Mesenchymal stem cell (in vitro differentiated cells and primary cell): ENCODE measurements around the gene ANGPT4.

Experiments
- DNase-seq: peaks from one replicate; pipeline ENCODE4 v3.0.0-alpha.2; 2013
- H2AFZ ChIP-seq: one replicate; pipeline ENCODE4 v1.6.1; 2013; ENCODE audit warnings: low read depth, mild to moderate bottlenecking, control low read depth, inconsistent platforms, low read length, moderate library complexity
- H2AK5ac ChIP-seq: 2 replicates; pipeline ENCODE4 v1.6.1; 2013; ENCODE audit warnings: low read length, moderate library complexity, mild to moderate bottlenecking, inconsistent platforms; ENCODE audit not compliant: severe bottlenecking
- H2BK120ac ChIP-seq: one replicate; pipeline ENCODE4 v1.6.1; 2013; ENCODE audit warnings: low read depth, mild to moderate bottlenecking, inconsistent platforms, low read length, moderate library complexity
- H2BK12ac ChIP-seq, 2 experiments: one replicate each; pipeline ENCODE4 v1.6.1; 2013; ENCODE audit warnings: inconsistent platforms in 2 of 2, low read length in 2 of 2, mild to moderate bottlenecking in 2 of 2, moderate library complexity in 2 of 2, control low read depth in 1 of 2
- H2BK15ac ChIP-seq: one replicate; pipeline ENCODE4 v1.6.1; 2013; ENCODE audit warnings: mild to moderate bottlenecking, low read depth, inconsistent platforms; ENCODE audit not compliant: poor library complexity, severe bottlenecking
- H2BK5ac ChIP-seq: 2 replicates; pipeline ENCODE4 v1.6.1; 2013; ENCODE audit warnings: low read depth, mild to moderate bottlenecking, low read length, control low read depth, inconsistent platforms; ENCODE audit not compliant: poor library complexity, severe bottlenecking
- H3K14ac ChIP-seq, 2 experiments: one replicate each; pipeline ENCODE4 v1.6.1; 2013; ENCODE audit warnings: inconsistent platforms in 2 of 2, low read length in 2 of 2, control low read depth in 1 of 2, mild to moderate bottlenecking in 1 of 2, moderate library complexity in 1 of 2
- H3K18ac ChIP-seq, 2 experiments: one replicate each; pipeline ENCODE4 v1.6.1; 2013; ENCODE audit warnings: inconsistent platforms in 2 of 2, low read length in 2 of 2, control low read depth in 1 of 2, low read depth in 1 of 2, mild to moderate bottlenecking in 1 of 2
- H3K23ac ChIP-seq, 2 experiments: one replicate each; pipeline ENCODE4 v1.6.1; 2013; ENCODE audit warnings: inconsistent platforms in 2 of 2, low read length in 2 of 2, mild to moderate bottlenecking in 2 of 2, moderate library complexity in 2 of 2, control low read depth in 1 of 2
- H3K27ac ChIP-seq: 2 replicates; pipeline ENCODE4 v1.5.1; 2013; ENCODE audit warnings: mild to moderate bottlenecking, moderate library complexity, low read length, control low read depth, inconsistent platforms; ENCODE audit not compliant: poor library complexity, severe bottlenecking
- H3K27me3 ChIP-seq, 2 experiments: 2 replicates each; pipeline versions ENCODE4 v1.6.1 to v1.7.0; 2013; ENCODE audit warnings: low read length in 2 of 2, mild to moderate bottlenecking in 2 of 2, moderate library complexity in 2 of 2, control low read depth in 1 of 2, inconsistent platforms in 1 of 2; ENCODE audit not compliant: control insufficient read depth in 1 of 2, insufficient read depth in 1 of 2
- H3K36me3 ChIP-seq, 2 experiments: 2 replicates each; pipeline versions ENCODE4 v1.6.1 to v1.7.0; 2013; ENCODE audit warnings: low read length in 2 of 2, control low read depth in 1 of 2, inconsistent platforms in 1 of 2, low read depth in 1 of 2, mild to moderate bottlenecking in 1 of 2; ENCODE audit not compliant: insufficient read depth in 2 of 2, control insufficient read depth in 1 of 2
- H3K4ac ChIP-seq, 2 experiments: one replicate each; pipeline ENCODE4 v1.6.1; 2013; ENCODE audit warnings: inconsistent platforms in 2 of 2, low read length in 2 of 2, mild to moderate bottlenecking in 2 of 2, moderate library complexity in 2 of 2, control low read depth in 1 of 2, low read depth in 1 of 2
- H3K4me1 ChIP-seq: 2 replicates; pipeline ENCODE4 v1.6.1; 2013; ENCODE audit warnings: low read depth, low read length, control low read depth; ENCODE audit not compliant: control insufficient read depth, insufficient read depth
- H3K4me2 ChIP-seq: 2 replicates; pipeline ENCODE4 v1.6.1; 2013; ENCODE audit warnings: low read length, mild to moderate bottlenecking, inconsistent platforms; ENCODE audit not compliant: poor library complexity, severe bottlenecking
- H3K4me3 ChIP-seq, 2 experiments: 2 replicates each; pipeline versions ENCODE4 v1.5.1 to v1.7.0; 2013; ENCODE audit warnings: low read length in 2 of 2, mild to moderate bottlenecking in 2 of 2, control low read depth in 1 of 2, low read depth in 1 of 2; ENCODE audit not compliant: insufficient read depth in 1 of 2
- H3K79me1 ChIP-seq: replicated peaks from 2 replicates; pipeline ENCODE4 v1.6.1; 2013; ENCODE audit warnings: mild to moderate bottlenecking, control low read depth, low read length, inconsistent platforms; ENCODE audit not compliant: poor library complexity, severe bottlenecking
- H3K9ac ChIP-seq: 2 replicates; pipeline ENCODE4 v1.7.0; 2013; ENCODE audit warnings: mild to moderate bottlenecking, low read length, moderate library complexity
- H3K9me3 ChIP-seq: 2 replicates; pipeline ENCODE4 v1.7.0; 2013; ENCODE audit warnings: mild to moderate bottlenecking, low read length; ENCODE audit not compliant: control insufficient read depth
- H4K8ac ChIP-seq: one replicate; pipeline ENCODE4 v1.6.1; 2013; ENCODE audit warnings: inconsistent platforms, mild to moderate bottlenecking, low read length, moderate library complexity
- H4K91ac ChIP-seq: one replicate; pipeline ENCODE4 v1.6.1; 2013; ENCODE audit warnings: mild to moderate bottlenecking, low read length, inconsistent platforms
- WGBS: methylation state at CpG from one replicate; pipeline ENCODE4 v1.1.7; 2013; ENCODE audit warnings: mixed read lengths; 5-methylcytosine and 5-hydroxymethylcytosine counted together

Gene ANGPT4

DNA sequence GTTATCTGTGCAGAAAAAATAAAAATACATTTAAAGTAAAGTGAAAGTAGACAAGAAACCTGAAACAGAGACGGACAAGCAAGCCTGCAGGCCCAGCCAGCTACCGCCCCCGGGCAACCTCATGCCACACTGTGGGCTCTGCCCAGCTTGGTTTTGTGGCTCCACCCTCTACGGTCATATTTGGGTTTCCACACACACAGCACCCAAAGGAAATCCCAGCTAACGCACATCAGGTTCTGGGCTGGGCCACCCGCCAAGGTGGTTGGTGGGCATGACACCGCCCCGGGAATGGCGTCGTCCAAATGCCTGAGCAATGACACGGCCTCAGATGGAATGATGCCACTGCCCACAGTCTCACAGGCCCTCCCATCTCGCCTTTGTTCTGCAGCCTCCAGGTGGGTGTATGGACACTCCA, 59.8 kb downstream of the ANGPT4 start:
- Histone ChIP-seq H3K23ac (no peak overlapping the region), H2BK15ac (no peak overlapping the region), H3K18ac (no peak overlapping the region), H2AFZ (no peak overlapping the region), H3K36me3 (no peaks in the 10 kb centered on the region), H3K4me2 (peak overlapping the region; percentile 2), H3K4me1 (peaks cover 12% of the 10 kb centered on the region), H2BK5ac (no peak overlapping the region), H3K4me3 (no peak overlapping the region), H3K4ac (no peak overlapping the region), H3K9me3 (no peaks in the 10 kb centered on the region), H3K79me1 (no peaks in the 10 kb centered on the region), H3K14ac (no peak overlapping the region), H3K9ac (no peak overlapping the region), H4K8ac (no peak overlapping the region), H3K27ac (no peak overlapping the region), H4K91ac (no peak overlapping the region), H2AK5ac (no peak overlapping the region), H3K27me3 (no peaks in the 10 kb centered on the region), H2BK12ac (no peak overlapping the region), H2BK120ac (no peak overlapping the region)
- WGBS, result 81% methylated on average over 12 of the region's 12 CpGs
- no peak for DNase-seq

- H2BK120ac ChIP-seq, result no peak overlapping the region
- peak overlapping the region; percentile 34 for H3K4me2 ChIP-seq
- no peak overlapping the region for H2BK5ac ChIP-seq
- H3K18ac ChIP-seq, result no peak overlapping the region
- H3K23ac ChIP-seq, result no peak overlapping the region
- no peak overlapping the region for H2BK12ac ChIP-seq
- H2BK15ac ChIP-seq, result no peak overlapping the region
- no peak overlapping the region for H3K14ac ChIP-seq
- H4K91ac ChIP-seq, result no peak overlapping the region
- no peaks in the 10 kb centered on the region for H3K79me1 ChIP-seq
- H2AK5ac ChIP-seq, result peak overlapping the region; percentile 10
- H3K4me1 ChIP-seq, result peaks cover 12% of the 10 kb centered on the region
- no peak overlapping the region for H4K8ac ChIP-seq
- no peaks in the 10 kb centered on the region for H3K27me3 ChIP-seq
- H3K36me3 ChIP-seq, result no peaks in the 10 kb centered on the region
- H3K9me3 ChIP-seq, result no peaks in the 10 kb centered on the region
- H3K4me3 ChIP-seq, result no peak overlapping the region
- no peak overlapping the region for H3K9ac ChIP-seq
- DNase-seq, result no peak
- 88% methylated on average over 10 of the region's 11 CpGs for WGBS
- no peak overlapping the region for H3K4ac ChIP-seq
- no peak overlapping the region for H2AFZ ChIP-seq
- peak overlapping the region; percentile 36 for H3K27ac ChIP-seq
Observed at GRCh38 chr20:855466-856360, 60.4 kb downstream of the ANGPT4 start.

- Histone ChIP-seq H3K23ac (peak overlapping the region in 1 of 2 experiments; percentile 54), H2BK12ac (no peak overlapping the region), H2AK5ac (no peak overlapping the region), H3K4me1 (peaks cover 12% of the 10 kb centered on the region), H3K27me3 (no peaks in the 10 kb centered on the region), H3K4me3 (no peak overlapping the region), H3K9ac (no peak overlapping the region), H3K79me1 (no peaks in the 10 kb centered on the region), H4K91ac (no peak overlapping the region), H3K9me3 (no peaks in the 10 kb centered on the region), H3K14ac (no peak overlapping the region), H2BK15ac (no peak overlapping the region), H3K36me3 (no peaks in the 10 kb centered on the region), H3K4me2 (no peak overlapping the region), H3K4ac (no peak overlapping the region), H2BK5ac (no peak overlapping the region), H4K8ac (peak overlapping the region; percentile 21), H2AFZ (no peak overlapping the region), H3K27ac (no peak overlapping the region), H3K18ac (no peak overlapping the region), H2BK120ac (no peak overlapping the region)
- DNase-seq, result no peak
- WGBS, result 76% methylated on average over 2 of the region's 6 CpGs
Observed at GRCh38 chr20:854601-855000, 61.5 kb downstream of the ANGPT4 start.

DNA sequence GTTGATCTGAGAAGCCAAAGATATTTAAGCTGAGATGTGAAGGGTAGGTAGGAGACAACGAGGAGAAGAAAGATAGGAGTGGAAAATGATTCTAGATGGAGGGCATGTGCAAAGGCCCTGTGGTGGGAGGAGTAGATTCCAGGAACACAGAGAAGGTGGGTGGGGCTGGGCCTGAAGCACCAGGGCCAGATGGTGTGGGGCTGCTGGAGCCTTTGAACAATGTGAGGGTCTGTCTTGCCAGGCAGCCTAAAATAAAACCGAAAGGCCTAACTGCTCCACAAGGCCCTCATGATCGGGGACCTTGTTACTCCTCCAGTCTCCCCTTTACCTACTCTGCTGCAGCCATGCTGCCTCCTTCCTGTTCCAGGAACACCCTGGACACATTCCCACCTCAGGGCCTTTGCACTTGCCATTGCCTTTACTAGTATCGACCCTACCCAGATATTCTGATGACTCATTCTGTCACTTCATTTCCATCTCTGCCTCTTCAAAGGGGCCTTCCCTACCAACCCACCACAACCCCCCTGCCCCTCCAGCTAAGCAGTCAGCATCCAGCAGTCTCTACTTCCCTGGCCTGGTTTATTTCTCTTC, 62.6 kb downstream of the ANGPT4 start:
- no peaks in the 10 kb centered on the region for H3K36me3 ChIP-seq
- 95% methylated on average over 4 of the region's 4 CpGs for WGBS

More for the DNA sequence above, 62.6 kb downstream of the ANGPT4 start:
- H3K9ac ChIP-seq, result no peak overlapping the region
- no peak for DNase-seq
- no peak overlapping the region for H2BK12ac ChIP-seq
- no peak overlapping the region for H2BK120ac ChIP-seq
- H3K79me1 ChIP-seq, result no peaks in the 10 kb centered on the region
- H3K9me3 ChIP-seq, result no peaks in the 10 kb centered on the region
- H3K4me1 ChIP-seq, result peaks cover 12% of the 10 kb centered on the region
- no peak overlapping the region for H4K8ac ChIP-seq
- no peak overlapping the region for H3K4me2 ChIP-seq
- H3K18ac ChIP-seq, result no peak overlapping the region
- H3K23ac ChIP-seq, result no peak overlapping the region
- no peak overlapping the region for H2AK5ac ChIP-seq
- H3K14ac ChIP-seq, result no peak overlapping the region
- no peaks in the 10 kb centered on the region for H3K27me3 ChIP-seq
- no peak overlapping the region for H2BK15ac ChIP-seq
- no peak overlapping the region for H4K91ac ChIP-seq
- no peak overlapping the region for H2AFZ ChIP-seq
- H2BK5ac ChIP-seq, result no peak overlapping the region
- no peak overlapping the region for H3K4me3 ChIP-seq
- no peak overlapping the region for H3K27ac ChIP-seq
- no peak overlapping the region for H3K4ac ChIP-seq
